RWPE2 (cell line): ENCODE measurements around the gene GPT2.

Source experiments
- ATAC-seq: fragments of 200-7000 bp; cut with Tn5 transposase; 3 replicates; pipeline ENCODE4 v1.9.1; 2021; ENCODE audit warnings: low read depth
- DNase-seq: peaks from one replicate; pipeline ENCODE4 v3.0.0-alpha.2; 2020; ENCODE audit warnings: low spot score
- H3K27ac ChIP-seq: fragments of 450-650 bp; 2 replicates; pipeline ENCODE4 v1.5.1; 2017; ENCODE audit warnings: mild to moderate bottlenecking; ENCODE audit not compliant: poor library complexity, severe bottlenecking
- H3K27me3 ChIP-seq: fragments of 250-450 bp; sonication (Bioruptor Pico); 2 replicates; pipeline ENCODE4 v1.5.1; 2021; ENCODE audit warnings: mild to moderate bottlenecking, moderate library complexity; ENCODE audit not compliant: insufficient read depth, poor library complexity, severe bottlenecking
- H3K36me3 ChIP-seq: fragments of 250-450 bp; sonication (Bioruptor Pico); 2 replicates; pipeline ENCODE4 v1.5.1; 2020; ENCODE audit warnings: low read depth, mild to moderate bottlenecking, moderate library complexity
- H3K4me1 ChIP-seq: fragments of 250-450 bp; sonication (Bioruptor Pico); 2 replicates; pipeline ENCODE4 v1.5.1; 2021; ENCODE audit warnings: mild to moderate bottlenecking, moderate library complexity; ENCODE audit not compliant: insufficient read depth, poor library complexity, severe bottlenecking
- H3K4me3 ChIP-seq: fragments of 250-450 bp; sonication (Bioruptor Pico); 2 replicates; pipeline ENCODE4 v1.5.1; 2021; ENCODE audit warnings: mild to moderate bottlenecking, moderate library complexity; ENCODE audit not compliant: severe bottlenecking
- H3K9me3 ChIP-seq: fragments of 250-450 bp; sonication (Bioruptor Pico); 2 replicates; pipeline ENCODE4 v1.5.1; 2021; ENCODE audit warnings: mild to moderate bottlenecking, moderate library complexity; ENCODE audit not compliant: severe bottlenecking
- TF ChIP-seq, protein P1 (sequence below): fragments of 450-650 bp; IDR thresholded peaks from one replicate; pipeline ENCODE4 v1.5.1; 2017; ENCODE audit warnings: mild to moderate bottlenecking, moderate library complexity; ENCODE audit not compliant: poor library complexity, severe bottlenecking

The GPT2 gene

DNA sequence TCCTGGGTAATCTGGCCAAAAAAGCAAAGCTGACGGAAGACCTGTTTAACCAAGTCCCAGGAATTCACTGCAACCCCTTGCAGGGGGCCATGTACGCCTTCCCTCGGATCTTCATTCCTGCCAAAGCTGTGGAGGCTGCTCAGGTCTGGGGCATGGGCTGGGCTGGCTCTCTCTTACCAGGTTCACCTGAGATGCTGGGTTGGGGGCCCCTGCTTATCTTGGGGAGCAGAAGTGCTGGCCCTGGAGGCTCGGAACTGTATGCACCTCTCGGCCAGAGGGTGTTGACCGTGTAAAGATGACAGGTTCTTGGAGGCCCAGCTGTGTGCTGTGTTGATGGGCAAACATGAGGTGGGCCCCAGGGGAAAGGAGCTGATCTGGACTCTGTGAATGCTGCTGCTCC lies 40.2 kb downstream of the GPT2 start:
- Histone ChIP-seq H3K27ac (no peak overlapping the region), H3K4me1 (no peaks in the 10 kb centered on the region), H3K9me3 (no peaks in the 10 kb centered on the region), H3K27me3 (no peaks in the 10 kb centered on the region), H3K4me3 (no peak overlapping the region), H3K36me3 (peaks cover 75% of the 10 kb centered on the region)
- DNase-seq (no peak), ATAC-seq (no peak)
- TF ChIP-seq, protein P1, sequence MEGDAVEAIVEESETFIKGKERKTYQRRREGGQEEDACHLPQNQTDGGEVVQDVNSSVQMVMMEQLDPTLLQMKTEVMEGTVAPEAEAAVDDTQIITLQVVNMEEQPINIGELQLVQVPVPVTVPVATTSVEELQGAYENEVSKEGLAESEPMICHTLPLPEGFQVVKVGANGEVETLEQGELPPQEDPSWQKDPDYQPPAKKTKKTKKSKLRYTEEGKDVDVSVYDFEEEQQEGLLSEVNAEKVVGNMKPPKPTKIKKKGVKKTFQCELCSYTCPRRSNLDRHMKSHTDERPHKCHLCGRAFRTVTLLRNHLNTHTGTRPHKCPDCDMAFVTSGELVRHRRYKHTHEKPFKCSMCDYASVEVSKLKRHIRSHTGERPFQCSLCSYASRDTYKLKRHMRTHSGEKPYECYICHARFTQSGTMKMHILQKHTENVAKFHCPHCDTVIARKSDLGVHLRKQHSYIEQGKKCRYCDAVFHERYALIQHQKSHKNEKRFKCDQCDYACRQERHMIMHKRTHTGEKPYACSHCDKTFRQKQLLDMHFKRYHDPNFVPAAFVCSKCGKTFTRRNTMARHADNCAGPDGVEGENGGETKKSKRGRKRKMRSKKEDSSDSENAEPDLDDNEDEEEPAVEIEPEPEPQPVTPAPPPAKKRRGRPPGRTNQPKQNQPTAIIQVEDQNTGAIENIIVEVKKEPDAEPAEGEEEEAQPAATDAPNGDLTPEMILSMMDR = no peak

- no peak for DNase-seq
- TF ChIP-seq, protein P1 = no peak
Observed at GRCh38 chr16:46926470-46927225, 42.5 kb downstream of the GPT2 start.

GRCh38 chr16:46927273-46927672 lies 43.1 kb downstream of the GPT2 start:
- no peak overlapping the region for H3K4me3 ChIP-seq
- no peaks in the 10 kb centered on the region for H3K27me3 ChIP-seq
- ATAC-seq (no peak), DNase-seq (no peak)
- no peaks in the 10 kb centered on the region for H3K9me3 ChIP-seq
- peaks cover 64% of the 10 kb centered on the region for H3K36me3 ChIP-seq
- TF ChIP-seq, protein P1 = no peak
- no peak overlapping the region for H3K27ac ChIP-seq
- H3K4me1 ChIP-seq = no peaks in the 10 kb centered on the region

More at GRCh38 chr16:46926470-46927225, 42.5 kb downstream of the GPT2 start:
- no peak for ATAC-seq
- Histone ChIP-seq H3K27ac (no peak overlapping the region), H3K4me1 (no peaks in the 10 kb centered on the region), H3K27me3 (no peaks in the 10 kb centered on the region), H3K9me3 (no peaks in the 10 kb centered on the region), H3K36me3 (peaks cover 70% of the 10 kb centered on the region), H3K4me3 (no peak overlapping the region)

- Histone ChIP-seq H3K36me3 (peaks cover 49% of the 10 kb centered on the region), H3K27ac (no peak overlapping the region), H3K4me1 (no peaks in the 10 kb centered on the region), H3K27me3 (no peaks in the 10 kb centered on the region), H3K4me3 (no peak overlapping the region), H3K9me3 (no peaks in the 10 kb centered on the region)
- DNase-seq (no peak), ATAC-seq (no peak)
- TF ChIP-seq, protein P1 = no peak
Observed at GRCh38 chr16:46928811-46929210, 44.6 kb downstream of the GPT2 start.
